NOMO-1 treated with DMSO at 0.1 percent for 48 hours (cell line): Measurements from ENCODE around the gene TRIM56.
"Not testable (repeated sequence)": the region's sequence is repeated elsewhere in the genome, so short reads cannot be mapped to it uniquely, and the experiment has no call there.

Experiments used
- DNase-seq: peaks from one replicate; lab custom pipeline; 2025; ENCODE audit not compliant: unreplicated experiment; lab: John Stamatoyannopoulos, UW

The TRIM56 gene

GRCh38 chr7:101088858-101089529 lies 3.7 kb downstream of the TRIM56 start:
- no peak for DNase-seq

GRCh38 chr7:101089876-101090275 lies 4.6 kb downstream of the TRIM56 start:
- DNase-seq = no peak

- not testable (repeated sequence) for DNase-seq
Measured at GRCh38 chr7:101092266-101092905, 7.1 kb downstream of the TRIM56 start.

- DNase-seq = no peak
Measured at GRCh38 chr7:101093906-101094305, 8.6 kb downstream of the TRIM56 start.

GRCh38 chr7:101094376-101094775 lies 9.1 kb downstream of the TRIM56 start:
- no peak for DNase-seq

GRCh38 chr7:101094791-101095375 lies 9.6 kb downstream of the TRIM56 start:
- peak; percentile 53 for DNase-seq

GRCh38 chr7:101096331-101096956 lies 11.2 kb downstream of the TRIM56 start:
- no peak for DNase-seq

- no peak for DNase-seq
Measured at GRCh38 chr7:101096957-101097347, 11.7 kb downstream of the TRIM56 start.

GRCh38 chr7:101097561-101097960 lies 12.3 kb downstream of the TRIM56 start:
- no peak for DNase-seq

GRCh38 chr7:101099969-101100781 lies 14.9 kb downstream of the TRIM56 start:
- peak; percentile 98 for DNase-seq

GRCh38 chr7:101100858-101101847 lies 15.9 kb downstream of the TRIM56 start:
- DNase-seq = no peak

- no peak for DNase-seq
Measured at GRCh38 chr7:101102026-101102425, 16.7 kb downstream of the TRIM56 start.

GRCh38 chr7:101103701-101104100 lies 18.4 kb downstream of the TRIM56 start:
- not testable (repeated sequence) for DNase-seq

GRCh38 chr7:101104193-101104713 lies 19.0 kb downstream of the TRIM56 start:
- no peak for DNase-seq

- DNase-seq = no peak
Measured at GRCh38 chr7:101104799-101105198, 19.5 kb downstream of the TRIM56 start.

GRCh38 chr7:101105248-101105647 lies 20.0 kb downstream of the TRIM56 start:
- not testable (repeated sequence) for DNase-seq

- DNase-seq = peak; percentile 44
Measured at GRCh38 chr7:101106386-101106785, 21.1 kb downstream of the TRIM56 start.

- peak; percentile 48 for DNase-seq
Measured at GRCh38 chr7:101108330-101108857, 23.1 kb downstream of the TRIM56 start.

GRCh38 chr7:101108961-101109360 lies 23.7 kb downstream of the TRIM56 start:
- no peak for DNase-seq
